GM21529 (cell line): ENCODE results near the gene ATXN3L.

ENCODE experiments used
- ATAC-seq: cut with Tn5 transposase; IDR thresholded peaks from one replicate; pipeline ENCODE4 v1.9.1; 2021; ENCODE audit not compliant: unreplicated experiment

Gene ATXN3L

GRCh38 chrX:13319953-13320352, at the start of gene ATXN3L:
ATXN3L (minus strand) TSS chrX:13320053; CDS start chrX:13319934, 119 bp downstream.
- ATAC-seq = no peak

GRCh38 chrX:13369256-13370030, 49.6 kb upstream of the ATXN3L start:
- no peak for ATAC-seq

GRCh38 chrX:13367950-13368349, 48.1 kb upstream of the ATXN3L start:
- ATAC-seq = no peak

GRCh38 chrX:13366698-13367097, 46.8 kb upstream of the ATXN3L start:
- no peak for ATAC-seq

- ATAC-seq = no peak
Measured at GRCh38 chrX:13365161-13365560, 45.3 kb upstream of the ATXN3L start.

- no peak for ATAC-seq
Measured at GRCh38 chrX:13364230-13364857, 44.5 kb upstream of the ATXN3L start.

- no peak for ATAC-seq
Measured at GRCh38 chrX:13360146-13360545, 40.3 kb upstream of the ATXN3L start.

GRCh38 chrX:13357925-13358324, 38.1 kb upstream of the ATXN3L start:
- ATAC-seq = no peak

GRCh38 chrX:13346646-13347045, 26.8 kb upstream of the ATXN3L start:
- no peak for ATAC-seq

GRCh38 chrX:13345438-13345837, 25.6 kb upstream of the ATXN3L start:
- ATAC-seq = no peak

- ATAC-seq = no peak
Measured at GRCh38 chrX:13345037-13345436, 25.2 kb upstream of the ATXN3L start.

- ATAC-seq = no peak
Measured at GRCh38 chrX:13341491-13342101, 21.7 kb upstream of the ATXN3L start.

- no peak for ATAC-seq
Measured at GRCh38 chrX:13340182-13340791, 20.4 kb upstream of the ATXN3L start.

GRCh38 chrX:13339607-13340006, 19.8 kb upstream of the ATXN3L start:
- no peak for ATAC-seq

GRCh38 chrX:13338996-13339515, 19.2 kb upstream of the ATXN3L start:
- ATAC-seq = no peak

GRCh38 chrX:13334491-13334890, 14.6 kb upstream of the ATXN3L start:
- no peak for ATAC-seq

- ATAC-seq = no peak
Measured at GRCh38 chrX:13330446-13330845, 10.6 kb upstream of the ATXN3L start.

- no peak for ATAC-seq
Measured at GRCh38 chrX:13327666-13328065, 7.8 kb upstream of the ATXN3L start.

- no peak for ATAC-seq
Measured at GRCh38 chrX:13323241-13323640, 3.4 kb upstream of the ATXN3L start.

- no peak for ATAC-seq
Measured at GRCh38 chrX:13317366-13317765, 2.5 kb downstream of the ATXN3L start.

GRCh38 chrX:13311560-13311959, 8.3 kb downstream of the ATXN3L start:
- no peak for ATAC-seq

- no peak for ATAC-seq
Measured at GRCh38 chrX:13309631-13310030, 10.2 kb downstream of the ATXN3L start.
